Vagina (tissue), 2 donors: ENCODE results near the gene TSHR. TPM values are rescaled to one million over a fixed set of nuclear protein-coding genes. Genes with fewer than 3 reads are reported as not detected.
A peak's percentile ranks its signal among the peaks of the same experiment; 100 is the strongest.

Experiments
- DNase-seq, 2 donors: peaks; one replicate each; pipeline ENCODE4 v3.0.0-alpha.2; 2017; ENCODE audit errors: extremely low spot score in 2 of 2
- H3K27ac ChIP-seq: fragments of 200-600 bp; sonication (generic); one replicate; pipeline ENCODE4 v1.5.1; 2019
- H3K27me3 ChIP-seq: fragments of 200-600 bp; sonication (generic); one replicate; pipeline ENCODE4 v1.5.1; 2019
- H3K36me3 ChIP-seq, 2 donors: fragments of 200-600 bp; sonication (generic); one replicate each; pipeline ENCODE4 v1.5.1; 2017 to 2019
- H3K4me1 ChIP-seq: fragments of 200-600 bp; sonication (generic); one replicate; pipeline ENCODE4 v1.5.1; 2019
- H3K4me3 ChIP-seq, 2 donors: fragments of 200-600 bp; sonication (generic); 1 replicate in 1 of 2; 2 replicates in 1 of 2; pipeline ENCODE4 v1.5.1; 2016 to 2019
- H3K9me3 ChIP-seq: fragments of 200-600 bp; sonication (generic); one replicate; pipeline ENCODE4 v1.5.1; 2019
- CTCF ChIP-seq, 3 experiments: fragments of 450-650 bp in 2 of 3; fragments of 200-600 bp in 1 of 3; sonication (generic) in 1 of 3; IDR thresholded peaks; one replicate each; pipeline ENCODE4 v1.5.1; 2017 to 2019; ENCODE audit warnings: antibody characterized with exemption in 3 of 3, mild to moderate bottlenecking in 2 of 3, moderate library complexity in 2 of 3
- POLR2A ChIP-seq, 2 donors: fragments of 450-650 bp; IDR thresholded peaks; one replicate each; pipeline ENCODE4 v1.6.1; 2017; ENCODE audit warnings: antibody characterized with exemption in 2 of 2, mild to moderate bottlenecking in 2 of 2, moderate library complexity in 2 of 2
- POLR2AphosphoS5 ChIP-seq, 2 donors: sonication (generic); formaldehyde crosslinking; IDR thresholded peaks; one replicate each; pipeline ENCODE4 v1.9.0; 2017; ENCODE audit warnings: antibody characterized with exemption in 2 of 2, mild to moderate bottlenecking in 2 of 2, low read depth in 1 of 2; ENCODE audit not compliant: insufficient read depth in 1 of 2
- intact Hi-C: fragments of 100-400 bp; cut with DNase I; formaldehyde crosslinking; loops from one replicate; pipeline ENCODE4 v1.15.1; 2023
- total RNA-seq: library from RNA; depleted of rRNA; stranded (reverse); fragments of >200 nt; gene quantifications from one replicate; pipeline ENCODE4 v1.2.3, GENCODE V29; 2016

TSHR gene
- total RNA-seq, 1 donor from 2014 or later = not detected

- H3K4me3 ChIP-seq = peak overlapping the region; percentile 64 to 76
- no peaks in the 10 kb centered on the region for H3K36me3 ChIP-seq
- DNase-seq = no peak
- no peak for TF ChIP-seq POLR2A (IDR thresholded peaks at IDR 0.05)
- TF ChIP-seq POLR2AphosphoS5 (IDR thresholded peaks at IDR 0.05; ENCODE audit: insufficient read depth in 1 of 2, low read depth in 1 of 2) = no peak
- no peak for TF ChIP-seq CTCF (IDR thresholded peaks at IDR 0.05)
- H3K4me1 ChIP-seq = peaks cover 14% of the 10 kb centered on the region
- intact Hi-C loops = no loop called here
- peak overlapping the region; percentile 60 for H3K27ac ChIP-seq
- H3K9me3 ChIP-seq = no peaks in the 10 kb centered on the region
- no peaks in the 10 kb centered on the region for H3K27me3 ChIP-seq
These were observed 13.2 kb upstream of the TSHR start for GRCh38 chr14:80942191-80942600.

GRCh38 chr14:80944861-80945617 is 10.4 kb upstream of the TSHR start:
- intact Hi-C loops = no loop called here
- DNase-seq = no peak
- no peak overlapping the region for H3K27ac ChIP-seq

GRCh38 chr14:80946187-80946586 is 9.2 kb upstream of the TSHR start:
- H3K27me3 ChIP-seq = no peaks in the 10 kb centered on the region
- TF ChIP-seq POLR2AphosphoS5 (IDR thresholded peaks at IDR 0.05; ENCODE audit: insufficient read depth in 1 of 2, low read depth in 1 of 2) (no peak), POLR2A (IDR thresholded peaks at IDR 0.05) (no peak), CTCF (IDR thresholded peaks at IDR 0.05) (no peak)
- intact Hi-C loops = no loop called here
- H3K4me3 ChIP-seq = no peak overlapping the region
- H3K36me3 ChIP-seq = no peaks in the 10 kb centered on the region
- DNase-seq = no peak
- peaks cover 8% of the 10 kb centered on the region for H3K4me1 ChIP-seq
- no peaks in the 10 kb centered on the region for H3K9me3 ChIP-seq
- no peak overlapping the region for H3K27ac ChIP-seq

More at GRCh38 chr14:80944861-80945617, 10.4 kb upstream of the TSHR start:
- H3K4me3 ChIP-seq = no peak overlapping the region
- peaks cover 14% of the 10 kb centered on the region for H3K4me1 ChIP-seq
- no peaks in the 10 kb centered on the region for H3K27me3 ChIP-seq
- no peaks in the 10 kb centered on the region for H3K9me3 ChIP-seq
- TF ChIP-seq POLR2AphosphoS5 (IDR thresholded peaks at IDR 0.05; ENCODE audit: insufficient read depth in 1 of 2, low read depth in 1 of 2) (no peak), CTCF (IDR thresholded peaks at IDR 0.05) (no peak), POLR2A (IDR thresholded peaks at IDR 0.05) (no peak)
- H3K36me3 ChIP-seq = no peaks in the 10 kb centered on the region

GRCh38 chr14:80946797-80947196 is 8.6 kb upstream of the TSHR start:
- TF ChIP-seq POLR2AphosphoS5 (IDR thresholded peaks at IDR 0.05; ENCODE audit: insufficient read depth in 1 of 2, low read depth in 1 of 2) = no peak
- no peak for TF ChIP-seq POLR2A (IDR thresholded peaks at IDR 0.05)
- no peak for TF ChIP-seq CTCF (IDR thresholded peaks at IDR 0.05)
- no peaks in the 10 kb centered on the region for H3K36me3 ChIP-seq
- H3K27ac ChIP-seq = no peak overlapping the region
- intact Hi-C loops = no loop called here
- no peaks in the 10 kb centered on the region for H3K9me3 ChIP-seq
- no peak overlapping the region for H3K4me3 ChIP-seq
- H3K4me1 ChIP-seq = peaks cover 7% of the 10 kb centered on the region
- DNase-seq = no peak
- no peaks in the 10 kb centered on the region for H3K27me3 ChIP-seq

- H3K27ac ChIP-seq = no peak overlapping the region
- intact Hi-C loops = no loop called here
- H3K36me3 ChIP-seq = no peaks in the 10 kb centered on the region
- H3K4me3 ChIP-seq = no peak overlapping the region
- TF ChIP-seq CTCF (IDR thresholded peaks at IDR 0.05) (no peak), POLR2AphosphoS5 (IDR thresholded peaks at IDR 0.05; ENCODE audit: insufficient read depth in 1 of 2, low read depth in 1 of 2) (no peak), POLR2A (IDR thresholded peaks at IDR 0.05) (no peak)
- H3K4me1 ChIP-seq = no peaks in the 10 kb centered on the region
- no peaks in the 10 kb centered on the region for H3K27me3 ChIP-seq
- no peak for DNase-seq
- H3K9me3 ChIP-seq = no peaks in the 10 kb centered on the region
These were observed 7.1 kb upstream of the TSHR start for GRCh38 chr14:80948291-80948690.
